Measurements from ENCODE around the gene ANKS6. TPM values are rescaled to one million over a fixed set of nuclear protein-coding genes. Genes with fewer than 3 reads are reported as not detected.
"Not testable (repeated sequence)": the region's sequence is repeated elsewhere in the genome, so short reads cannot be mapped to it uniquely, and the experiment has no call there.

Gene ANKS6
- total and polyA plus RNA-seq, 4 donors = 1.9 to 6.3 (median 2.9) TPM

- no peak for DNase-seq (ENCODE audit: low spot score)
- no peak for TF ChIP-seq TAF1 (conservative IDR thresholded peaks at IDR 0.05)
- TF ChIP-seq NR2F2 (IDR thresholded peaks at IDR 0.05) = peak; percentile 21
- Histone ChIP-seq H3K9ac (ENCODE audit: low read depth in 1 of 2, low read length in 2 of 2) (no peak overlapping the region), H3K27me3 (ENCODE audit: control insufficient read depth in 4 of 4, insufficient read depth in 4 of 4, low read length in 3 of 4) (no peaks in the 10 kb centered on the region), H3K4me3 (ENCODE audit: low read depth in 1 of 3, low read length in 3 of 3) (no peak overlapping the region), H3K4me1 (ENCODE audit: control insufficient read depth in 4 of 4, insufficient read depth in 4 of 4, low read length in 3 of 4) (no peaks in the 10 kb centered on the region), H3K9me3 (ENCODE audit: control insufficient read depth in 4 of 4, low read length in 3 of 4) (no peaks in the 10 kb centered on the region), H3K27ac (ENCODE audit: low read depth in 1 of 2, low read length in 2 of 2) (no peak overlapping the region), H3K36me3 (ENCODE audit: control insufficient read depth in 4 of 4, insufficient read depth in 3 of 4, low read depth in 1 of 4, low read length in 3 of 4) (no peaks in the 10 kb centered on the region)
- 76% methylated on average over 7 of the region's 7 CpGs for WGBS
Observed at GRCh38 chr9:98686961-98687855, 109.1 kb downstream of the ANKS6 start.

- not testable (repeated sequence) for H3K27me3 ChIP-seq (ENCODE audit: control insufficient read depth in 4 of 4, insufficient read depth in 4 of 4, low read length in 3 of 4); H3K9me3 ChIP-seq (ENCODE audit: control insufficient read depth in 4 of 4, low read length in 3 of 4); DNase-seq (ENCODE audit: low spot score); H3K36me3 ChIP-seq (ENCODE audit: control insufficient read depth in 4 of 4, insufficient read depth in 3 of 4, low read depth in 1 of 4, low read length in 3 of 4); H3K9ac ChIP-seq (ENCODE audit: low read depth in 1 of 2, low read length in 2 of 2); H3K27ac ChIP-seq (ENCODE audit: low read depth in 1 of 2, low read length in 2 of 2); H3K4me1 ChIP-seq (ENCODE audit: control insufficient read depth in 4 of 4, insufficient read depth in 4 of 4, low read length in 3 of 4); H3K4me3 ChIP-seq (ENCODE audit: low read depth in 1 of 3, low read length in 3 of 3)
- WGBS = 95% methylated on average over 2 of the region's 2 CpGs
Observed at GRCh38 chr9:98684816-98685215, 111.5 kb downstream of the ANKS6 start.

Other genes starting within 250 kb of the ANKS6 start
- gene GABBR2, start 87.6 kb downstream of the ANKS6 start, total RNA-seq = under 1 TPM; 0.08 to 0.23 TPM
- under 1 TPM in 1 of 2 donors, not detected in 1; 0.03 TPM for gene GABBR2, start 87.6 kb downstream of the ANKS6 start, polyA plus RNA-seq
- gene GALNT12, start 11.1 kb upstream of the ANKS6 start, total RNA-seq = 1 to 10 TPM in 1 of 2 donors, under 1 TPM in 1; 0.25 to 1.4 TPM
- gene GALNT12, start 11.1 kb upstream of the ANKS6 start, polyA plus RNA-seq = under 1 TPM in 1 of 2 donors, not detected in 1; 0.16 TPM
- gene COL15A1, start 147.4 kb upstream of the ANKS6 start, total RNA-seq = under 1 TPM; 0.33 to 0.42 TPM
- under 1 TPM; 0.10 to 0.16 TPM for gene COL15A1, start 147.4 kb upstream of the ANKS6 start, polyA plus RNA-seq